ENCODE results near the gene IFT88. TPM values are rescaled to one million over a fixed set of nuclear protein-coding genes. Genes with fewer than 3 reads are reported as not detected.

The IFT88 gene
- polyA plus RNA-seq, 1 of the 3 experiments (the other 2 are of a cell fraction) = 6.2 TPM

DNA sequence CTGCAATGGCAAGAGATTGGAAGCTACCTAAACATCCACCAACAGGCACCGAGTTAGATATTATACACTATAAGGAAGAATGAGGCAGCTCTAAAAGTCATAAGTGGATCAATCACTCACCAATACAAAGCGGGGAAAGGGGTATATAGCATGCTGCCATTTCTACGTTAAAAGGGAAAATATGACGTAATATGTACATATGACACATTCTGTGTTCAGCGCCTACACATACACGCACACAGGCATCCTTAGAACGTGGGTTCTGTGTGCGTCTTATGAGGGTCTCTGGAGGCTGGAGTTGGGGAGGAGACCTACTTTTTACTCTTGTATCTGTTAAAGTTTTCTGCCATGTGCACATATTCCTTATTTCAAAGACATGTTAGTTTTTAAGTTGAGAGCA, 142.4 kb downstream of the IFT88 start (continued):
- TF ChIP-seq, protein P1, sequence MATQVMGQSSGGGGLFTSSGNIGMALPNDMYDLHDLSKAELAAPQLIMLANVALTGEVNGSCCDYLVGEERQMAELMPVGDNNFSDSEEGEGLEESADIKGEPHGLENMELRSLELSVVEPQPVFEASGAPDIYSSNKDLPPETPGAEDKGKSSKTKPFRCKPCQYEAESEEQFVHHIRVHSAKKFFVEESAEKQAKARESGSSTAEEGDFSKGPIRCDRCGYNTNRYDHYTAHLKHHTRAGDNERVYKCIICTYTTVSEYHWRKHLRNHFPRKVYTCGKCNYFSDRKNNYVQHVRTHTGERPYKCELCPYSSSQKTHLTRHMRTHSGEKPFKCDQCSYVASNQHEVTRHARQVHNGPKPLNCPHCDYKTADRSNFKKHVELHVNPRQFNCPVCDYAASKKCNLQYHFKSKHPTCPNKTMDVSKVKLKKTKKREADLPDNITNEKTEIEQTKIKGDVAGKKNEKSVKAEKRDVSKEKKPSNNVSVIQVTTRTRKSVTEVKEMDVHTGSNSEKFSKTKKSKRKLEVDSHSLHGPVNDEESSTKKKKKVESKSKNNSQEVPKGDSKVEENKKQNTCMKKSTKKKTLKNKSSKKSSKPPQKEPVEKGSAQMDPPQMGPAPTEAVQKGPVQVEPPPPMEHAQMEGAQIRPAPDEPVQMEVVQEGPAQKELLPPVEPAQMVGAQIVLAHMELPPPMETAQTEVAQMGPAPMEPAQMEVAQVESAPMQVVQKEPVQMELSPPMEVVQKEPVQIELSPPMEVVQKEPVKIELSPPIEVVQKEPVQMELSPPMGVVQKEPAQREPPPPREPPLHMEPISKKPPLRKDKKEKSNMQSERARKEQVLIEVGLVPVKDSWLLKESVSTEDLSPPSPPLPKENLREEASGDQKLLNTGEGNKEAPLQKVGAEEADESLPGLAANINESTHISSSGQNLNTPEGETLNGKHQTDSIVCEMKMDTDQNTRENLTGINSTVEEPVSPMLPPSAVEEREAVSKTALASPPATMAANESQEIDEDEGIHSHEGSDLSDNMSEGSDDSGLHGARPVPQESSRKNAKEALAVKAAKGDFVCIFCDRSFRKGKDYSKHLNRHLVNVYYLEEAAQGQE (IDR thresholded peaks at IDR 0.05; ENCODE audit: low read depth, low read length) = no peak
- TF ChIP-seq GABPA (IDR thresholded peaks at IDR 0.05; ENCODE audit: low read depth) (no peak), GATA2 (CRISPR knock-in tag; IDR thresholded peaks at IDR 0.05) (no peak), YY1 (IDR thresholded peaks at IDR 0.05; ENCODE audit: low read depth) (no peak), FOXM1 (IDR thresholded peaks at IDR 0.05; ENCODE audit: low read depth) (no peak), EP300 (IDR thresholded peaks at IDR 0.05; ENCODE audit: borderline replicate concordance in 1 of 2, low read depth in 1 of 2, low read length in 1 of 2) (no peak), FOXJ3 (CRISPR knock-in tag; IDR thresholded peaks at IDR 0.05) (no peak)
- TF ChIP-seq, protein P2, sequence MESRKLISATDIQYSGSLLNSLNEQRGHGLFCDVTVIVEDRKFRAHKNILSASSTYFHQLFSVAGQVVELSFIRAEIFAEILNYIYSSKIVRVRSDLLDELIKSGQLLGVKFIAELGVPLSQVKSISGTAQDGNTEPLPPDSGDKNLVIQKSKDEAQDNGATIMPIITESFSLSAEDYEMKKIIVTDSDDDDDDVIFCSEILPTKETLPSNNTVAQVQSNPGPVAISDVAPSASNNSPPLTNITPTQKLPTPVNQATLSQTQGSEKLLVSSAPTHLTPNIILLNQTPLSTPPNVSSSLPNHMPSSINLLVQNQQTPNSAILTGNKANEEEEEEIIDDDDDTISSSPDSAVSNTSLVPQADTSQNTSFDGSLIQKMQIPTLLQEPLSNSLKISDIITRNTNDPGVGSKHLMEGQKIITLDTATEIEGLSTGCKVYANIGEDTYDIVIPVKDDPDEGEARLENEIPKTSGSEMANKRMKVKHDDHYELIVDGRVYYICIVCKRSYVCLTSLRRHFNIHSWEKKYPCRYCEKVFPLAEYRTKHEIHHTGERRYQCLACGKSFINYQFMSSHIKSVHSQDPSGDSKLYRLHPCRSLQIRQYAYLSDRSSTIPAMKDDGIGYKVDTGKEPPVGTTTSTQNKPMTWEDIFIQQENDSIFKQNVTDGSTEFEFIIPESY (IDR thresholded peaks at IDR 0.05; ENCODE audit: borderline replicate concordance, low read depth) = no peak
- TF ChIP-seq, protein P3, sequence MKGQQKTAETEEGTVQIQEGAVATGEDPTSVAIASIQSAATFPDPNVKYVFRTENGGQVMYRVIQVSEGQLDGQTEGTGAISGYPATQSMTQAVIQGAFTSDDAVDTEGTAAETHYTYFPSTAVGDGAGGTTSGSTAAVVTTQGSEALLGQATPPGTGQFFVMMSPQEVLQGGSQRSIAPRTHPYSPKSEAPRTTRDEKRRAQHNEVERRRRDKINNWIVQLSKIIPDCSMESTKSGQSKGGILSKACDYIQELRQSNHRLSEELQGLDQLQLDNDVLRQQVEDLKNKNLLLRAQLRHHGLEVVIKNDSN (IDR thresholded peaks at IDR 0.05; ENCODE audit: borderline replicate concordance, low read depth) = no peak

DNA sequence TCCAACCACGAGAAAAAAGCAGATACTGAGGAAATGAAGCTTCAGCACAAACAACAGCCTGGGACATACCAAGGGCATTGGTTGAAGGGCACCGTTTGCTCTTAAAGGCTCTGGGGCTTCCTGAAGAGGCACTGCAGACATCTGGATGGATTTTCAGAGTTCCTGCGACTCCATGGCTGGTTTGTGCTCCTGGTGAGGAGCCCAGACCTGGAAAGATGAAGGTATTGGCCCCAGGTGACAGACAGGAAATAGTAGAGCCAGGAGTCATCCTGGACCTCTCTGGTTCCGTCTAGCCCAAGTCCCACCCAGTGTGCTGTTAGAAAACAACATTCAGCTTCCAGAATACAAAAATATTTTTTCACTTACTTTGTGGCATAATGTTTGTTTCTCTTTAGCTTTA, 142.8 kb downstream of the IFT88 start:
- peak overlapping the region; percentile 20; the same call in 1 of the 2 replicates for H3K9ac ChIP-seq
- no peaks in the 10 kb centered on the region for H3K9me3 ChIP-seq
- no peaks in the 10 kb centered on the region for H3K27me3 ChIP-seq (ENCODE audit: insufficient read depth)
- H3K27ac ChIP-seq (ENCODE audit: low read depth in 2 of 2, low read length in 1 of 2) = peak overlapping the region in 1 of 2 experiments; percentile 80; a peak in 2 of 4 replicates
- H2AFZ ChIP-seq (ENCODE audit: low read depth) = 0 out of 2 replicates have a peak overlapping the region, but pooled peaks have one; percentile 7
- ChIA-PET CTCF (interaction anchor here (0.7 to 3.8 kb wide), 3 partner anchors 119 to 215 kb away, joined by 3 to 18 read pairs (median 17); no protein-coding TSS in a partner anchor), POLR2A (no interaction called here)
- peaks cover 31% of the 10 kb centered on the region for H3F3A ChIP-seq (replicated peaks; ENCODE audit: insufficient read depth)
- H4K20me1 ChIP-seq (ENCODE audit: insufficient read depth) = no peaks in the 10 kb centered on the region
- no peaks in the 10 kb centered on the region for H3K36me3 ChIP-seq (replicated peaks in 1 of 2; ENCODE audit: control insufficient read depth in 1 of 2, insufficient read depth in 2 of 2, low read length in 1 of 2)
- H3K4me2 ChIP-seq = peak overlapping the region; percentile 16; the same call in 1 of the 2 replicates
- no peak for DNase-seq
- 53% methylated on average over 4 of the region's 4 CpGs for WGBS (ENCODE audit: low lambda C conversion rate)
- no peaks in the 10 kb centered on the region for H3K79me2 ChIP-seq (ENCODE audit: insufficient read depth)
- H3K4me3 ChIP-seq (ENCODE audit: low read depth in 2 of 2, low read length in 1 of 2) = no peak overlapping the region
- no peaks in the 10 kb centered on the region for H3K9me2 ChIP-seq
- TF ChIP-seq JUND (IDR thresholded peaks at IDR 0.05) (no peak), GABPA (IDR thresholded peaks at IDR 0.05; ENCODE audit: low read depth) (no peak), RXRA (IDR thresholded peaks at IDR 0.05; ENCODE audit: borderline replicate concordance, low read depth) (no peak), SIN3A (IDR thresholded peaks at IDR 0.05; ENCODE audit: borderline replicate concordance, low read depth, low read length) (no peak), NFIC (IDR thresholded peaks at IDR 0.05; ENCODE audit: borderline replicate concordance) (no peak), EP300 (IDR thresholded peaks at IDR 0.05; ENCODE audit: borderline replicate concordance in 1 of 2, low read depth in 1 of 2, low read length in 1 of 2) (no peak), RCOR1 (IDR thresholded peaks at IDR 0.05; ENCODE audit: low read length) (no peak)
- TF ChIP-seq, protein P4, sequence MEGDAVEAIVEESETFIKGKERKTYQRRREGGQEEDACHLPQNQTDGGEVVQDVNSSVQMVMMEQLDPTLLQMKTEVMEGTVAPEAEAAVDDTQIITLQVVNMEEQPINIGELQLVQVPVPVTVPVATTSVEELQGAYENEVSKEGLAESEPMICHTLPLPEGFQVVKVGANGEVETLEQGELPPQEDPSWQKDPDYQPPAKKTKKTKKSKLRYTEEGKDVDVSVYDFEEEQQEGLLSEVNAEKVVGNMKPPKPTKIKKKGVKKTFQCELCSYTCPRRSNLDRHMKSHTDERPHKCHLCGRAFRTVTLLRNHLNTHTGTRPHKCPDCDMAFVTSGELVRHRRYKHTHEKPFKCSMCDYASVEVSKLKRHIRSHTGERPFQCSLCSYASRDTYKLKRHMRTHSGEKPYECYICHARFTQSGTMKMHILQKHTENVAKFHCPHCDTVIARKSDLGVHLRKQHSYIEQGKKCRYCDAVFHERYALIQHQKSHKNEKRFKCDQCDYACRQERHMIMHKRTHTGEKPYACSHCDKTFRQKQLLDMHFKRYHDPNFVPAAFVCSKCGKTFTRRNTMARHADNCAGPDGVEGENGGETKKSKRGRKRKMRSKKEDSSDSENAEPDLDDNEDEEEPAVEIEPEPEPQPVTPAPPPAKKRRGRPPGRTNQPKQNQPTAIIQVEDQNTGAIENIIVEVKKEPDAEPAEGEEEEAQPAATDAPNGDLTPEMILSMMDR (IDR thresholded peaks at IDR 0.05) = no peak
- TF ChIP-seq, protein P1 (IDR thresholded peaks at IDR 0.05; ENCODE audit: low read depth, low read length) = no peak
- H3K4me1 ChIP-seq (ENCODE audit: control insufficient read depth in 1 of 2, insufficient read depth in 2 of 2, low read depth in 1 of 2, low read length in 1 of 2) = peaks cover 0 to 27% of the 10 kb centered on the region in 2 experiments; a peak in 3 of 4 replicates
